HG02870 (cell line): Measurements from ENCODE around the gene SNF8.
"Not testable (repeated sequence)": the region's sequence is repeated elsewhere in the genome, so short reads cannot be mapped to it uniquely, and the experiment has no call there.

Experiments used
- ATAC-seq: cut with Tn5 transposase; IDR thresholded peaks from one replicate; pipeline ENCODE4 v1.9.1; 2021; ENCODE audit warnings: mild to moderate bottlenecking, moderate library complexity; ENCODE audit not compliant: unreplicated experiment

Gene SNF8, protein sequence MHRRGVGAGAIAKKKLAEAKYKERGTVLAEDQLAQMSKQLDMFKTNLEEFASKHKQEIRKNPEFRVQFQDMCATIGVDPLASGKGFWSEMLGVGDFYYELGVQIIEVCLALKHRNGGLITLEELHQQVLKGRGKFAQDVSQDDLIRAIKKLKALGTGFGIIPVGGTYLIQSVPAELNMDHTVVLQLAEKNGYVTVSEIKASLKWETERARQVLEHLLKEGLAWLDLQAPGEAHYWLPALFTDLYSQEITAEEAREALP

GRCh38 chr17:48944515-48945260, at the start of gene SNF8:
Gene SNF8 (minus strand): TSS chr17:48944842. CDS start chr17:48944734, 108 bp downstream.
- ATAC-seq = peak; percentile 70

DNA sequence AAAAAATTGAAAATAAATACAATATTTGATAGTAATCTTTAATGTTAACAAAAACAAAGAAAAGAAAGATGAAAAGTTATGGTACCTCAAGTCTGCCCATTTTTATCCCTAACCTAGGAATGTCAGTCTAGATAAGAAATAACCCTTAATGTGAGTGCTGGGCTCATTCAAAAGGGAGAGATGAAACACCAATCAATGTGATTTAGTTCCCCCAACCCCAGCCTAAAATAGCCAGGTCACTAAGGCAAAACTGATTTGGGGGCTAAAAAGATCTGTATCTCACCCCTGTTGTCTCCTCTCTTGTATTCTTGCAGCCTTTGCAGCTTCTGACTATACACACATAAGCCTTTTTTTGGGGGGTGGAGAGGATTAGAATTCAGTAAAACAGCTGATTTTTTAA, 49.3 kb upstream of the SNF8 start:
- ATAC-seq = no peak

DNA sequence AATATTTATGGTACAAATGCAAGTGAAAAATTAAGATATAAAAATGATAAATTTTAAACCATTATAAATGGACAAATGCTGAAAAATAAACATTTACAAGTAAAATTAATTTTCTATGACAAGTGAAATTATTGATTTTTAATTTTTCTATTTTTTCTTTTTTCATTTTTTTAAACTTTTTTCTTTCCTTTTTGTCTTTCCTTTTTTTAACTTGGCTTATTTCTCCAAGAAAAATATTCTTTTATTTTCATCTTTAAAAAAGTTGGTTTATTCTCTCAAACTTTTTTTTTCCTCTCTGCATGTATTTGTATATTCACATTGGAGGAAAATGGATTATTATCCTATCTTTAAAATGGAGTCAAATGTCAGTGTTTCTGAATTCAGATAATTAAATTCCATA, 48.7 kb upstream of the SNF8 start:
- no peak for ATAC-seq

- no peak for ATAC-seq
Observed at GRCh38 chr17:48992444-48992843, 47.8 kb upstream of the SNF8 start.

DNA sequence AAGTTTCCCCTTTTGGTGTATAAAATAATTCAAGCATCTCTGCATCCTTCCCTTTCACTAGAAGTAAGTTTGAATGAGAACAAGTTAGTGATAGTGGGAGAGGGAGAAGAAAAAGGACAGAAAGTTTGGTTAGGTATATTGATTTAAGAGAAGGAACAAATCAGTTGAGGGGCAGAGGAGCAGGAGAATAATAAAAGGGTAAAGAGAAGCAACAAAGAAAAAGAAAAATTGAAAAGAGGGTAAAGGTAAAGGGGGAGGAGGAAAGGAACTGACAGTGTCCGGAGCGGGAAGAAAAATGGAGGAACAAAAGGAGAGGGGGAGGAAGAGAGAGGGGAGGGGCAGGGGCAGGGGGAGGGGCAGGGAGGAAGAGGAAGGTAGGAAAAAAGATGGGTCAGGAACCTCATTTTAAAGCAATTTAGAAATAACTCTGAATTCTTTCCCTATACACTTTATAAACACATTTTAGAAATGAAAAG, 46.3 kb upstream of the SNF8 start:
- ATAC-seq = no peak

GRCh38 chr17:48989100-48989499, 44.5 kb upstream of the SNF8 start:
- no peak for ATAC-seq

- ATAC-seq = no peak
Observed at GRCh38 chr17:48985436-48986245, 41.0 kb upstream of the SNF8 start.

GRCh38 chr17:48981927-48982539, 37.4 kb upstream of the SNF8 start:
- ATAC-seq = no peak

DNA sequence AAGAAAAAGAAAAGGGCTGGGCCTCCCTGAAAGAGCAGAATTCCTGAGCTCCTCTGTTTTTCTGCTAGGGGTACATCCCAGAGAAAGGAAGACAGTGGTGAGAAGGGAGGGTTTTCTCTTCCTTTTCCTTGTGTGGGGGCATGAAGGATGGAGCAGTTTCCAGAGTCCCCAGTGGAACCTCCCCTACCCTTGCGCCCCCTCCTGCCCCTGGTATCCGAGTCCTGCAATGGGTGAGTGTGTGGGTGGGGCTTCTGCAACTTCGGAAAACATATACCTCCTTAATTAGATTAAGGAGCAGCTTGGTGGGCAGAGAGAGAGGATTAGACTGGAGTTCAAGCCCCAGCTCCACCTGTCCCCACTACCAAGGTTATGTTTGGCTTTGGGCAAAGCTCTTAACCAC, 29.2 kb upstream of the SNF8 start:
- ATAC-seq = no peak

GRCh38 chr17:48972749-48973097, 28.1 kb upstream of the SNF8 start:
- no peak for ATAC-seq

DNA sequence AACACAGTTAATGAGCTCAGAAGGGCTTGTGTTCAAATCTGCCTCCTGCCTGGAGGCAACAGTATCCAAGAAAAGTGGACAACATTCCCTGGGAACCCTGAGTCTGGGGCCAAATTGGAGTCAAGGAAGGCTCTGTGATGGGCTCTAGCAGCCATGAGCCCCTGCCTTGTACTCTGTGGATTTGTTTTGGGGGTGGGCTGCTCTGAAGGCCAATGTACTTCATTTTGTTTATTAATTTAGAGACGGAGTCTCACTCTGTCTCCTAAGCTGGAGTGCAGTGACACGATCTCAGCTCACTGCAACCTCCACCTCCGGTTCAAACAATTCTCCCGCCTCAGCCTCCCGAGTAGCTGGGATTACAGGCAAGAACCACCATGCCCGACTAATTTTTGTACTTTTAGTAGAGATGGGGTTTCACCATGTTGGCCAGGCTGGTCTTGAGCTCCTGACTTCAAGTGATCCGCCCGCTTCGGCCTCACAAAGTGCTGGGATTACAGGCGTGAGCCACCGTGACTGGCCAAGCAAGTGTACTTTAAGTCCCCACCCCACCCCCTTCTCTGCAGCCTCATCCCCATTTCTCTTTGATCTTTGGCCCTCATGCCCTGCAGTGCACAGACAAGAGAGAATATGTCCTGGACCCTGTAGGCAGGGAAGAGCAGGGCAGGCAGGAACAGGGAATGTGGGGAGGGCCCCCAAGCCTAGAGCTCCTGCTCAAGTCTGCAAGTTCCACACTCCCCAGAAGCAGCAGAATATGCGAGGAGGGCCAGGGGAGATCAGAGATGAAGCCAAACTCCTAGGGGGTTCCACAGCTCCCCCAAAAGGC, 26.4 kb upstream of the SNF8 start:
- no peak for ATAC-seq

DNA sequence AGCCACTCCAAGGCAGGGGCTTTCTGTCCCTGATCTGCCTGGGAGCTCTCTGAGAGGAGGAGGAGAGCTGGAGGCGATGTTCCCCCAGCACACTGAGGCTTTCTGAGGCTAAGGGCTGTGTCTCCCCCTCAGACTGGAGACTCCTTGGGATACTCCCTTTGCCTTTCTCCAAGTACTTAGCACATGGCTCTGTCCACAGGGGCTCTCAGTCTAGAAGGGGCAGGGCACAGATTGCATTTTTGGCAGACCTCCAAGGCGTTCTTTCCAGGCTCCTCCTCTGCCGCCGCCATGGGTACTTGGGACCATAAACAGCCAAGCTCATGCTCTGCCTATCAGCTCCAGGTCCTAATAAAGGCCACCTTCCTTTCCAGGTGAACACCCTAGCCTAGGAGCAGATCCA, 25.6 kb upstream of the SNF8 start:
- no peak for ATAC-seq

- no peak for ATAC-seq
Observed at GRCh38 chr17:48961516-48962233, 17.0 kb upstream of the SNF8 start.

- no peak for ATAC-seq
Observed at GRCh38 chr17:48960834-48961515, 16.3 kb upstream of the SNF8 start.

- ATAC-seq = no peak
Observed at GRCh38 chr17:48954300-48954755, 9.7 kb upstream of the SNF8 start.

DNA sequence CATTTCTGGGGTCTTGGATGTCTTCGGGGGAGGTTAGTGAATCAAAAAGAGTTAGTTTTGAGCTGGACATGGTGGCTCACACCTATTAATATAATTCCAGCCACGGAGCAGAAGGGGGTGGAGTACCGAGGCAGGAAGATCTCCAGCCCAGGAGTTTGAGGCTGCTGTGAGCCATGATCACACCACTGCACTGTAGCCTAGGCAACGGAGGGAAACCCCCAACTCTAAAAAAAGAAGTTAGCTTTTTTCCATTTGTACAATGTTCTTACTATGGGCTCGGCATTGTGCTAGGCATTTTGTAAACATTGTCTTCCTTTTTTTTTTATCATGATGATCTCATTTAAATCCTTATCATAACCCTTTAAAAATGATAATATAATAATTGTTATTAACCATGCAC, 8.3 kb upstream of the SNF8 start:
- no peak for ATAC-seq

- ATAC-seq = no peak
Observed at GRCh38 chr17:48951572-48951971, 6.9 kb upstream of the SNF8 start.

DNA sequence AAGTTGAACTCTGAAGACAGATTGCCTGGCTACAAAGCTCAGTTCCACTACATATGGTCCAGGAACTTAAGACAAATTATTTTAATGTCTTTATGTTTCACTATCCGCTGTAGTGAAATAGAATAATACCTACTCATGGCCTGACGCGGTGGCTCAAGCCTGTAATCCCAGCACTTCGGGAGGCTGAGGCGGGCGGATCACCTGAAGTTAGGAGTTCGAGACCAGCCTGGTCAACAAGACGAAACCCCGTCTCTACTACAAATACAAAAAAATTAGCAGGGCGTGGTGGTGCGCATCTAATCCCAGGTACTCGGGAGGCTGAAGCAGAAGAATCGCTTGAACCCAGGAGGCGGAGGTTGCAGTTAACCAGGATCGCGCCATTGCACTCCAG, 614 bp upstream of the SNF8 start:
- ATAC-seq = not testable (repeated sequence)

GRCh38 chr17:48933035-48933434, 11.6 kb downstream of the SNF8 start:
- no peak for ATAC-seq
